GM23338 (cell line): ENCODE data around the gene F2RL2. TPM values are rescaled to one million over a fixed set of nuclear protein-coding genes. Genes with fewer than 3 reads are reported as not detected.

ENCODE experiments used
- ATAC-seq: fragments of 200-7000 bp; cut with Tn5 transposase; 3 replicates; pipeline ENCODE4 v1.9.1; 2020
- DNase-seq: peaks from one replicate; pipeline ENCODE4 v3.0.0-alpha.2; 2015; ENCODE audit warnings: low spot score
- H2AFZ ChIP-seq: fragments of 200-600 bp; sonication (generic); 2 replicates; pipeline ENCODE4 v1.8.0; 2016; ENCODE audit warnings: antibody characterized with exemption, mild to moderate bottlenecking, moderate library complexity
- H3F3A ChIP-seq: fragments of 200-600 bp; sonication (generic); replicated peaks from 2 replicates; pipeline ENCODE4 v1.8.0; 2017; ENCODE audit warnings: antibody characterized with exemption, mixed run types, low read depth
- H3K27ac ChIP-seq: fragments of 200-600 bp; sonication (generic); 2 replicates; pipeline ENCODE4 v1.6.1; 2016; ENCODE audit warnings: low read depth
- H3K27me3 ChIP-seq: fragments of 200-600 bp; sonication (generic); 2 replicates; pipeline ENCODE4 v1.8.0; 2016; ENCODE audit warnings: mild to moderate bottlenecking, mixed run types, moderate library complexity; ENCODE audit not compliant: insufficient read depth
- H3K36me3 ChIP-seq: fragments of 200-600 bp; sonication (generic); 2 replicates; pipeline ENCODE4 v1.8.0; 2016; ENCODE audit warnings: mild to moderate bottlenecking; ENCODE audit not compliant: insufficient read depth
- H3K4me1 ChIP-seq: fragments of 200-600 bp; sonication (generic); 2 replicates; pipeline ENCODE4 v1.8.0; 2016; ENCODE audit warnings: mild to moderate bottlenecking, moderate library complexity; ENCODE audit not compliant: insufficient read depth
- H3K4me2 ChIP-seq: fragments of 200-600 bp; sonication (generic); 2 replicates; pipeline ENCODE4 v1.7.1; 2017; ENCODE audit warnings: mixed run types
- H3K4me3 ChIP-seq: fragments of 200-600 bp; sonication (generic); 2 replicates; pipeline ENCODE4 v1.6.1; 2016; ENCODE audit warnings: mixed run types
- H3K79me2 ChIP-seq: fragments of 200-600 bp; sonication (generic); replicated peaks from 2 replicates; pipeline ENCODE4 v1.8.0; 2017; ENCODE audit warnings: mild to moderate bottlenecking; ENCODE audit not compliant: insufficient read depth
- H3K9me2 ChIP-seq: fragments of 200-600 bp; sonication (generic); 2 replicates; pipeline ENCODE4 v1.8.0; 2017; ENCODE audit not compliant: insufficient read depth
- H4K20me1 ChIP-seq: fragments of 200-600 bp; sonication (generic); replicated peaks from 2 replicates; pipeline ENCODE4 v1.8.0; 2017; ENCODE audit warnings: mild to moderate bottlenecking; ENCODE audit not compliant: insufficient read depth
- H3K27ac Mint-ChIP-seq: 2 replicates; pipeline ENCODE4 v1.8.0; 2020; ENCODE audit warnings: inconsistent platforms, mild to moderate bottlenecking, moderate library complexity, mixed read lengths
- H3K27me3 Mint-ChIP-seq: 3 replicates; pipeline ENCODE4 v1.8.0; 2022; ENCODE audit warnings: low read depth, mild to moderate bottlenecking, moderate library complexity, mixed read lengths, inconsistent platforms; ENCODE audit not compliant: insufficient read depth, poor library complexity
- H3K36me3 Mint-ChIP-seq: 3 replicates; pipeline ENCODE4 v1.8.0; 2021; ENCODE audit warnings: low read depth, mild to moderate bottlenecking, inconsistent platforms, moderate library complexity, mixed read lengths
- H3K4me1 Mint-ChIP-seq: 3 replicates; pipeline ENCODE4 v1.8.0; 2020; ENCODE audit warnings: mild to moderate bottlenecking, inconsistent platforms, mixed read lengths
- H3K4me3 Mint-ChIP-seq: 3 replicates; pipeline ENCODE4 v1.8.0; 2021; ENCODE audit warnings: moderate library complexity, mild to moderate bottlenecking, inconsistent platforms, mixed read lengths
- H3K9me3 Mint-ChIP-seq: 3 replicates; pipeline ENCODE4 v1.8.0; 2020; ENCODE audit warnings: moderate library complexity, mild to moderate bottlenecking, inconsistent platforms, mixed read lengths
- JUNB ChIP-seq: IDR thresholded peaks from one replicate; pipeline ENCODE4 v1.6.1; 2016; ENCODE audit warnings: antibody characterized with exemption; ENCODE audit not compliant: unreplicated experiment
- POLR2AphosphoS5 ChIP-seq: IDR thresholded peaks from 2 replicates; pipeline ENCODE4 v1.6.1; 2016; ENCODE audit warnings: antibody characterized with exemption, low read depth
- ZNF114 ChIP-seq: fragments of 250-450 bp; sonication (Bioruptor Pico); IDR thresholded peaks from 2 replicates; pipeline ENCODE4 v1.5.0; 2020; ENCODE audit warnings: mild to moderate bottlenecking, moderate library complexity
- ZNF462 ChIP-seq: fragments of 250-450 bp; sonication (Bioruptor Pico); IDR thresholded peaks from 2 replicates; pipeline ENCODE4 v1.5.0; 2020; ENCODE audit warnings: mild to moderate bottlenecking, moderate library complexity
- polyA plus RNA-seq: library from polyadenylated mRNA; unstranded; fragments of >200 nt; fragmentation: Nextera tagmentation; extraction: Ambion mirVana; gene quantifications from 2 replicates; pipeline ENCODE4 v1.2.1, GENCODE V29; 2016
- total RNA-seq: library from RNA; depleted of rRNA; stranded (reverse); fragments of >200 nt; shearing (Covaris generic); gene quantifications from 2 replicates; pipeline ENCODE4 v1.2.3, GENCODE V29; 2014
- TF ChIP-seq, protein P1 (sequence below), 2 experiments: fragments of 200-600 bp in 1 of 2; sonication (generic) in 1 of 2; conservative IDR thresholded peaks; 2 replicates each; pipeline versions ENCODE4 v1.5.1 to v1.6.1; 2016 to 2017; ENCODE audit warnings: antibody characterized with exemption in 2 of 2, low read depth in 2 of 2, mild to moderate bottlenecking in 2 of 2, moderate library complexity in 1 of 2

Gene F2RL2
- total and polyA plus RNA-seq, 2 experiments from 2014 or later = 0.42 to 0.70 TPM

GRCh38 chr5:76649140-76649539 is 25.9 kb upstream of the F2RL2 start:
- H3K36me3 ChIP-seq = peaks cover 12% of the 10 kb centered on the region
- Mint-ChIP-seq H3K9me3 (peaks cover 14% of the 10 kb centered on the region), H3K27ac (no peak overlapping the region), H3K4me1 (no peaks in the 10 kb centered on the region), H3K4me3 (no peak overlapping the region), H3K27me3 (no peaks in the 10 kb centered on the region), H3K36me3 (peaks cover 38% of the 10 kb centered on the region)
- H3K79me2 ChIP-seq = no peaks in the 10 kb centered on the region
- DNase-seq (no peak), ATAC-seq (no peak)
- no peaks in the 10 kb centered on the region for H3F3A ChIP-seq
- no peak overlapping the region for H3K27ac ChIP-seq
- no peak overlapping the region for H2AFZ ChIP-seq
- no peak for TF ChIP-seq POLR2AphosphoS5
- TF ChIP-seq JUNB = no peak
- TF ChIP-seq ZNF114 (CRISPR knock-in tag) = no peak
- no peak for TF ChIP-seq ZNF462 (CRISPR knock-in tag)
- TF ChIP-seq, protein P1, sequence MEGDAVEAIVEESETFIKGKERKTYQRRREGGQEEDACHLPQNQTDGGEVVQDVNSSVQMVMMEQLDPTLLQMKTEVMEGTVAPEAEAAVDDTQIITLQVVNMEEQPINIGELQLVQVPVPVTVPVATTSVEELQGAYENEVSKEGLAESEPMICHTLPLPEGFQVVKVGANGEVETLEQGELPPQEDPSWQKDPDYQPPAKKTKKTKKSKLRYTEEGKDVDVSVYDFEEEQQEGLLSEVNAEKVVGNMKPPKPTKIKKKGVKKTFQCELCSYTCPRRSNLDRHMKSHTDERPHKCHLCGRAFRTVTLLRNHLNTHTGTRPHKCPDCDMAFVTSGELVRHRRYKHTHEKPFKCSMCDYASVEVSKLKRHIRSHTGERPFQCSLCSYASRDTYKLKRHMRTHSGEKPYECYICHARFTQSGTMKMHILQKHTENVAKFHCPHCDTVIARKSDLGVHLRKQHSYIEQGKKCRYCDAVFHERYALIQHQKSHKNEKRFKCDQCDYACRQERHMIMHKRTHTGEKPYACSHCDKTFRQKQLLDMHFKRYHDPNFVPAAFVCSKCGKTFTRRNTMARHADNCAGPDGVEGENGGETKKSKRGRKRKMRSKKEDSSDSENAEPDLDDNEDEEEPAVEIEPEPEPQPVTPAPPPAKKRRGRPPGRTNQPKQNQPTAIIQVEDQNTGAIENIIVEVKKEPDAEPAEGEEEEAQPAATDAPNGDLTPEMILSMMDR (conservative IDR thresholded peaks at IDR 0.05; ENCODE audit: low read depth in 2 of 2) = no peak
- no peak overlapping the region for H3K4me3 ChIP-seq
- no peaks in the 10 kb centered on the region for H3K4me1 ChIP-seq
- H3K9me2 ChIP-seq = no peaks in the 10 kb centered on the region; the same call in 1 of the 2 replicates
- H4K20me1 ChIP-seq = no peaks in the 10 kb centered on the region
- no peaks in the 10 kb centered on the region for H3K27me3 ChIP-seq
- H3K4me2 ChIP-seq = no peak overlapping the region
